Activated CD8-positive, alpha-beta memory T cell treated with anti-CD3 and anti-CD28 coated beads, Interleukin-2, amount 50 U/mL, for 1 hour (primary cell): ENCODE results near the gene GBA2.

Experiments
- DNase-seq: peaks from one replicate; pipeline ENCODE4 v3.0.0-alpha.2; 2020; ENCODE audit errors: extremely low read depth

Gene GBA2

DNA sequence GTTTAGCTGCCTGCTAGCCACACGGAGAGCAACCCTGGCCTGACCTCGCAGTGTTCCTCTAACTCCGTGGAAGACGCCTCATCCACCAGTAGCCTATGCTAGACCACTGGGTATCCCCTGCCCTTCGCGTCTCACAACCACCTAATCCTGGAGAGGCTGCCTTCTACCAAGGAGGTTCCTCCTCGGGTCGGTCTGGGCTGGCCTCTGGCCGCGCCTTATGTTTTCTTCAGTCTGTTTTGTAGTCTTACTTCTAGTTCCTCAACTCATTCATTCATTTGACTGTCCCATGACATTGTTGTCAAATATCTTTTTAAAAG is 57.7 kb downstream of the GBA2 start:
- DNase-seq: no peak

DNA sequence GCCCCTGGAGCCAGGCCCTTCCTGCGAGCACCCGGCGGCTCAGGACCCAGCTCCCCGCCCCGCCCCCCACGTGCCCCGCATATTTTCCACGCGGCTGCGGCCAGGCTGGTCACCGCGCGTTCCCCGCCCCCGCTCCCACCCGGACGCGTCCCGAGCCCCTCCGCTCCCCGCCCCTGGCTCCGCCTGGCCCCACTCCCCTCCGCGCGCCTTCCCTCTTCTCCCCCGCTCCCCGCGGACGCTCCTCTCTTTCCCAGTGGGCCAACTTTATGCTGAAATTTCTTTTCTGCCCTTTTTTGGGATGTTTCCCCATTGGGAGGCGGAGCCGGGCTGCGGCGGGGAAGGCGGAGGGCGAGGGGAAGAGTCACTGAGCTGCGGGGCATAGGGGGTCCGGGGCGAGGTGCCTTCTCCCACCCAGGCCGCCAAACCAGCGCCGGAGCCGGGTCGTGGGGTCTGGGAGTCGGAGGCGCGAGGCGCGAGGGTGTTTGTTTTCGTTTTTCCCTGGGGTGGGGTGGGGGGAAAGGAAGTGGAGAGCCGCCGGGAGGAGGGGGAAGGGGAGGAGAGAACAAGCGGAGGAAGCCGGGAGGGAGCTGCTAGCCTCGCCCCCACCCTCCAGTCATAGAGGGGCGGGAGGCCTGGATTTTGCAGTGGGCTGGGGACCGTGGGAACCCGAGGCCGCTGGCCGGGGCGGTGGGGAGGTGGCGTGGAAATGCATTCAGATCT is 58.3 kb downstream of the GBA2 start:
- DNase-seq: no peak

DNA sequence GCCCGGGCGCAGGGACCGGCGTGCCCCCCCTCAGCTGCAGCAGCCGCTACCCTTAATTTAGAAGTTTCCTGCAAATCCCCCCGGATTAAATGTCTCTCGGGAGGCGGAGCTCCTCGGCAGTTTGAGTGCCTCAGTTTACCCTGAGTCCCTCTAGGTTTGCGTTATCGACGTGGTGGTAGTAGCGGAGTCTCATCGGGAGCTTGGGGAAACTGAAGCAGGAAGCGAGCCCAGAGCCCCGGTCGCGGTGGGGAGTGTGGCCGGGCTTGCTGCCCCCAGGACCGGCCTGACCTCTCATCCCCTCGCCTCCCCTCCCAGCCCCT is 58.8 kb downstream of the GBA2 start:
- no peak for DNase-seq

DNA sequence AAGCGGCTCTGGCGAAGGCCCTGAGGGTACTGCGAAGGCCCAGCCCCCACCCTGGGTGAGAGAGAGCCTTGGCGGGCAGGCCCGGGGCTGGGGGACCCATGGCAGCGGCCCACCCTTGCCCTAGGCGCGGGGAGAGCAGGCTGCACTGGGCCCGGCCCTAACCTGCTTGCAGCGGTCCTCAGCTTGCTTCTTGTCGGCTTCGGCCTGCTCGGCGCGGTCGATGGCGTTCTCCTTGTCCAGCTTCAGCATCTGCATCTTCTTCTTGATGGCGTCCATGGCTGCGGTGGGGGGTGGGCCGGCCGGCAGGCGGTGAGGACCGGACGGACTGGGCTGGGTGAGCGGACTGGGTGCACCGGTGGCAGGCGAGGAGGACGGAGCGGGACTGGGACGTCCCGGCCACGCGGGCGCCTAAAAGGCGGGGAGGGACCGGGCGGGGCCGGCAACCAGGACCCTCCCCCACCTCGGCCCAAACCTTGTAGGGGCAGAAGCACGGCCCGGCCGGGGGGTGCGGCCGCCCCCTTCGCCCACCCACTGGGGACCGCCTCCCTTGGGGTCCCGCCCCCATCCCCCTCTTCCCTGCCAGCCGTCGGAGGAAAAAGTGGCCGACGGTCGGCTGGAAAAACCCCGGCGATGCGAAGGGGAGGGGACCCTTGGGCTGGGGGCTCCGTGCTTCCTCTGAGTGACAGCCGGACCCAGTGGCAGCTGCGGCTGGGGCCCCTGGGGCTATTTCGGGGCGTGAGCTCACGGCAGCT is 59.3 kb downstream of the GBA2 start, which contains the start of gene TPM2:
Gene TPM2 (minus strand): TSS at position 384 of the 752 bp plus-strand sequence. CDS start 108 bp downstream, at position 276.
- no peak for DNase-seq

DNA sequence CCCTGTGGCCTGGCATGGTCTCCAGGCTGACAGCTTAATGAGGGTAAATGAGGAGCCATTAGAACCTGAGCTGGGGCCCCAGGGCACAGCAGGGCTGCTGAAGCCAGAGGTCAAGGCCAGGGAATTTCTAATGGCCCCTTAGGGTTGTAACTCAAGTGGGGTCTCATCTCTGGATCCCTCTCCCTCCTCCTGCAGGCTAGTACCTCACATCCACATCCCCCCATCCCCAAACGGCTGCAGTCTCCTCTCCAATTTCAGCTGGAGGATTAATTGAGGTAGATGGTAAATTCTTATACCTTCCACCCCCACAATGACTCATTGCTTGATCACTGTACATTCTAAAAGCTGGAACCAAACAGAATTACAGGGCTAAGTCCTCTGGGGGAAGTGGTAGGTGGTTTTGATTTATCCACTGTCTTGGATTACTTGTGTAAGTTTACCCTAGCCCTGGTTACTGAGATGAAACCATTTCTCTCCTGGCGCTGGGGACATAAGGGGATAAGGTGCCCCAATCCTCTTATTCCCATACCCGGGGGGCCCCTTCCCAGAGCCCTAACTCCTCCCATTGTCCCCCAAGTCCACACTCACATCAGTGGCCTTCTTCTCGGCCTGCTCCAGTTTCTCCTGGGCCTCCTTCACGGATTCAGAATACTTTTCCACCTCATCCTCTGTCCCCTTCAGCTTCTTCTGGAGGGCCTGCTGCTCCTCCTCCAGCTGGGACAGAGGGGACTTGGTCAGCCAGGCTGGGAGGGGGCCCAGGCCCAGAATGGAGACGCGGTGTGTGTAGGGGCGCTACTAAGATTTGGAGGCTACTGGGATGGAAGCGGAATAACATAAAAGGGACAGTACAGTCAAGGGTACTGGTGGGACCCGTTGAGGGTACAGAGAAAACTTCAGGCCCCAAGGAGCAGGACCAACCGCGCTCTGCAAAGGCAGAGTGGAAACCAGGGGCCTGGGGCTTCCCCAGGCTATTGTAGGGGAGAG is 60.2 kb downstream of the GBA2 start:
- DNase-seq: no peak

DNA sequence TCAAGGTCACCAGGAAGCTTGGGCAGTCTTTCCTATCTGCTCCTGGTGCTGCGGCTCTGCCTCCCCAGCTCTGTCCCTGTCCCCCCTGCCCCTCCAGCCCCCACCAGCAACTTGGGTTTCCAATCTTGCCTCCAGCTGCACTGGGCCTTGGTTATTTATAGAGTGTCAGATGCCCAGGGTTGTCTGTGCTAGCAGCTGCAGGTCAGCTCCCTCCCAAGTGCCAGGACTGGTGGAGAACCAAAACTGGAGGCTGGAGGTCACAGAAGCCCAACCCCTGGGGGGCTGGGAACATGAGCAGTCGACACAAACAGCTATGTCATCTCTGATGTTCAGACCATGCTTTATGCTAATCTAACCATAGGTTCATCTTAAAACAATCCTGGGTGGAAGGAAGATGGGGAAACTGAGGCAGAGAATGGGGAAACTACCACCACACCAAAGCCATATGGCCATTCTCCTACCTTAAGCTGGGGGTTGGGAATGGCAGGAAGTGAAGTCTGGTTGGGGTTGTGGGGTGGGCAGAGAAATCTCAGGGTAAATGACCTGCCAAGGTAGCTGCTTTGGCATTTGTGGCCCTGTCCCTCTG is 61.0 kb downstream of the GBA2 start:
- no peak for DNase-seq

DNA sequence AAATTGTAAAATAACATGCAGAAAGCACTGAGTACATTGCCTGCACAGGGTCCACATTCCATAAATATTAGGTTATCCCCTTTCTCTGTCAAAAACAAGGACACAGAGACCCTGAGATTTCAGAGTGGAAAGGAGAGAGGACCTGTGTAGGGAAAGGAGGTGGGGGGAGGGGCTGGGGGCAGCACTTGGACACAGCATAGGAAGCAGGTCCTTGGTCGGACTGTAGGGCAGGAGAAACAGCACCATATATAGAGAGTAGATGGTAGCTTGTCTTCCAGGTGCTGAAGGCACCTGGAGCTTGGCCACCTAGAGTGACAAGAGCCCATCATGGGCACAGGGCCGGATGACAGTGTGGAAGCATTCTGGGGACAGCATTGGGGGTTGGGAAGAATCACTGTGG is 61.7 kb downstream of the GBA2 start:
- DNase-seq: no peak
